Panc1 (cell line): ENCODE data around the gene DHX15.

Experiments
- CTCF ChIP-seq: fragments of 450-650 bp; IDR thresholded peaks from 2 replicates; pipeline ENCODE4 v1.5.1; 2017; ENCODE audit warnings: mild to moderate bottlenecking
- POLR2AphosphoS5 ChIP-seq: IDR thresholded peaks from 2 replicates; pipeline ENCODE4 v1.6.1; 2012; ENCODE audit warnings: mild to moderate bottlenecking, low read depth, low read length, moderate library complexity
- REST ChIP-seq, 2 experiments: IDR thresholded peaks; 2 replicates each; pipeline ENCODE4 v1.6.1; 2011 to 2012; ENCODE audit warnings: low read depth in 2 of 2, control low read depth in 1 of 2, low read length in 1 of 2, mild to moderate bottlenecking in 1 of 2, moderate library complexity in 1 of 2; ENCODE audit not compliant: insufficient read depth in 1 of 2
- SIN3A ChIP-seq: IDR thresholded peaks from 2 replicates; pipeline ENCODE4 v1.6.1; 2012; ENCODE audit warnings: low read depth, mild to moderate bottlenecking, low read length, moderate library complexity, borderline replicate concordance; ENCODE audit not compliant: insufficient read depth
- TCF7L2 ChIP-seq: IDR thresholded peaks from 2 replicates; pipeline ENCODE4 v1.6.1; 2011; ENCODE audit warnings: mild to moderate bottlenecking, low read depth, low read length, inconsistent platforms

- no peak for TF ChIP-seq CTCF
- no peak for TF ChIP-seq POLR2AphosphoS5
- no peak for TF ChIP-seq SIN3A
- TF ChIP-seq REST (IDR thresholded peaks at IDR 0.05; ENCODE audit: insufficient read depth in 1 of 2, low read depth in 2 of 2, low read length in 1 of 2): no peak
- TF ChIP-seq TCF7L2: no peak
Observed at GRCh38 chr4:24576276-24576675, 8.1 kb downstream of the DHX15 start.
